HEK293T (cell line): ENCODE measurements around the gene CACNA1S.

Source experiments
- CTCF ChIA-PET: fragments of 350-600 bp; formaldehyde crosslinking; extraction: SDS; loops from one replicate; lab custom pipeline; 2021; ENCODE audit warnings: antibody characterized with exemption, inconsistent platforms; lab: Yijun Ruan, JAX
- POLR2A ChIA-PET: fragments of 350-600 bp; formaldehyde crosslinking; extraction: SDS; loops from one replicate; lab custom pipeline; 2020; ENCODE audit warnings: antibody characterized with exemption, inconsistent platforms; lab: Yijun Ruan, JAX
- DNase-seq: peaks from one replicate; pipeline ENCODE4 v3.0.0; 2012; ENCODE audit warnings: mixed read lengths; ENCODE audit errors: extremely low spot score
- ARNT ChIP-seq: fragments of 450-650 bp; IDR thresholded peaks from 2 replicates; pipeline ENCODE4 v1.6.1; 2017; ENCODE audit warnings: mild to moderate bottlenecking
- BHLHE40 ChIP-seq: fragments of 450-650 bp; IDR thresholded peaks from 2 replicates; pipeline ENCODE4 v1.6.1; 2016; ENCODE audit warnings: mild to moderate bottlenecking, moderate library complexity, borderline replicate concordance
- CTBP1 ChIP-seq: fragments of 450-650 bp; IDR thresholded peaks from 2 replicates; pipeline ENCODE4 v1.6.1; 2016; ENCODE audit warnings: borderline replicate concordance
- ELF4 ChIP-seq: fragments of 450-650 bp; IDR thresholded peaks from 2 replicates; pipeline ENCODE4 v1.6.1; 2017; ENCODE audit warnings: antibody characterized with exemption
- FOXA1 ChIP-seq: fragments of 450-650 bp; IDR thresholded peaks from 2 replicates; pipeline ENCODE4 v1.6.1; 2016; ENCODE audit warnings: mild to moderate bottlenecking
- FOXK2 ChIP-seq: fragments of 450-650 bp; IDR thresholded peaks from 2 replicates; pipeline ENCODE4 v1.6.1; 2016; ENCODE audit warnings: mild to moderate bottlenecking
- FOXM1 ChIP-seq: fragments of 450-650 bp; IDR thresholded peaks from 2 replicates; pipeline ENCODE4 v1.6.1; 2017; ENCODE audit warnings: mild to moderate bottlenecking, borderline replicate concordance
- HDGF ChIP-seq: fragments of 450-650 bp; IDR thresholded peaks from 2 replicates; pipeline ENCODE4 v1.6.1; 2017; ENCODE audit warnings: antibody characterized with exemption, borderline replicate concordance
- L3MBTL2 ChIP-seq: fragments of 450-650 bp; conservative IDR thresholded peaks from 2 replicates; pipeline ENCODE4 v1.6.1; 2016; ENCODE audit warnings: mild to moderate bottlenecking
- LEF1 ChIP-seq: fragments of 450-650 bp; IDR thresholded peaks from 2 replicates; pipeline ENCODE4 v1.6.1; 2017; ENCODE audit warnings: mild to moderate bottlenecking, borderline replicate concordance
- NFRKB ChIP-seq: fragments of 450-650 bp; IDR thresholded peaks from 2 replicates; pipeline ENCODE4 v1.6.1; 2016; ENCODE audit warnings: mild to moderate bottlenecking, moderate library complexity
- SP1 ChIP-seq: fragments of 450-650 bp; IDR thresholded peaks from 2 replicates; pipeline ENCODE4 v1.6.1; 2017
- SUZ12 ChIP-seq: fragments of 450-650 bp; IDR thresholded peaks from 2 replicates; pipeline ENCODE4 v1.6.1; 2016; ENCODE audit warnings: mild to moderate bottlenecking
- TARDBP ChIP-seq: fragments of 450-650 bp; IDR thresholded peaks from 2 replicates; pipeline ENCODE4 v1.6.1; 2016
- ZNF384 ChIP-seq: fragments of 450-650 bp; IDR thresholded peaks from 2 replicates; pipeline ENCODE4 v1.6.1; 2016
- TF ChIP-seq, protein P1 (sequence below): fragments of 450-650 bp; IDR thresholded peaks from 2 replicates; pipeline ENCODE4 v1.6.1; 2016

The CACNA1S gene

GRCh38 chr1:201141418-201141817, 29.2 kb upstream of the CACNA1S start:
- TF ChIP-seq FOXA1 (no peak), NFRKB (no peak)
- ChIA-PET CTCF (no interaction called here), POLR2A (no interaction called here)
- no peak for DNase-seq

GRCh38 chr1:201140941-201141260, 28.7 kb upstream of the CACNA1S start:
- POLR2A ChIA-PET, result no interaction called here
- no peak for TF ChIP-seq ZNF384
- TF ChIP-seq ARNT, result no peak
- no peak for TF ChIP-seq FOXA1
- no peak for TF ChIP-seq SUZ12
- TF ChIP-seq FOXM1, result no peak
- TF ChIP-seq NFRKB, result no peak
- TF ChIP-seq ELF4, result no peak
- TF ChIP-seq CTBP1, result no peak
- no peak for TF ChIP-seq L3MBTL2
- TF ChIP-seq FOXK2, result no peak
- no peak for TF ChIP-seq HDGF
- DNase-seq, result no peak
- CTCF ChIA-PET, result no interaction called here

GRCh38 chr1:201140235-201140940, 28.2 kb upstream of the CACNA1S start:
- no peak for TF ChIP-seq SP1
- TF ChIP-seq FOXM1, result no peak
- TF ChIP-seq TARDBP, result no peak
- no peak for TF ChIP-seq BHLHE40
- TF ChIP-seq SUZ12, result no peak
- TF ChIP-seq LEF1, result no peak
- TF ChIP-seq HDGF, result no peak
- TF ChIP-seq ARNT, result no peak
- no peak for TF ChIP-seq ELF4
- TF ChIP-seq CTBP1, result no peak
- no peak for TF ChIP-seq FOXK2
- no peak for TF ChIP-seq L3MBTL2
- no peak for TF ChIP-seq ZNF384
- no peak for TF ChIP-seq FOXA1
- DNase-seq, result no peak
- ChIA-PET CTCF (no interaction called here), POLR2A (no interaction called here)

GRCh38 chr1:201139756-201140155, 27.5 kb upstream of the CACNA1S start:
- ChIA-PET POLR2A (no interaction called here), CTCF (no interaction called here)
- TF ChIP-seq HDGF (no peak), ELF4 (no peak), FOXK2 (no peak), CTBP1 (no peak), TARDBP (no peak), NFRKB (no peak), SUZ12 (no peak), ZNF384 (no peak)
- DNase-seq, result no peak

GRCh38 chr1:201139306-201139705, 27.1 kb upstream of the CACNA1S start:
- ChIA-PET CTCF (no interaction called here), POLR2A (no interaction called here)

DNA sequence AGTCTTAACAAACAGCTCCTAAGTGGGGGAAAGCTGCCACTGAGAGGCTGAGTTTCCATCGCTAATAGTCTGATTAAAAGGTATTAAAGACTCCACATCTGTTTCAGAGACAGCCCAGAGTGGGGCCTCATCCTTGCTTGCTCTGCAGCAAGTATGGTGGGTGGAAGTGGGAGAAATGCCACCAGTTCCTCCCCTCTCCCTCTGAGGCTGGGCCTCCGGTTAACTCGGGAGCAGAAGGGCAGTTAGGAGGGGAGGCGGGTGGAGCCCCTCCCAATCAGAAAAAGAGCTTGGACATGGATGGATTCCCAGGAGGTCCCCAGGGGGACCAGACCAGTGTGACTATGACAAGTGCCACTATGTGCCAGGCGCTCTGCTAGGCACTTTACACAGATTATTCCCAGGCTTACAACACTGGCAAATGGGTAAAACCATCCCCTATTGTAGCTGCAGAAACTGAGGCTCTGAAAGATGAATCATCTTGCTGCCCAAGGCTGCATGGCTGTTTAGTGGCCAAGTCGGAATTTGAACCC, 26.1 kb upstream of the CACNA1S start:
- no peak for DNase-seq
- POLR2A ChIA-PET, result interaction anchor here (1.0 to 1.5 kb wide), 2 partner anchors 9 to 16 kb away, joined by 3 to 4 read pairs; partner anchors contain the start of gene TMEM9
- CTCF ChIA-PET, result no interaction called here
- TF ChIP-seq L3MBTL2 (no peak), ZNF384 (no peak), SP1 (no peak), BHLHE40 (no peak), TARDBP (no peak), ARNT (no peak), ELF4 (no peak), LEF1 (no peak), CTBP1 (no peak), FOXM1 (no peak), FOXK2 (no peak), NFRKB (no peak), SUZ12 (no peak), HDGF (no peak), FOXA1 (no peak)
- TF ChIP-seq, protein P1, sequence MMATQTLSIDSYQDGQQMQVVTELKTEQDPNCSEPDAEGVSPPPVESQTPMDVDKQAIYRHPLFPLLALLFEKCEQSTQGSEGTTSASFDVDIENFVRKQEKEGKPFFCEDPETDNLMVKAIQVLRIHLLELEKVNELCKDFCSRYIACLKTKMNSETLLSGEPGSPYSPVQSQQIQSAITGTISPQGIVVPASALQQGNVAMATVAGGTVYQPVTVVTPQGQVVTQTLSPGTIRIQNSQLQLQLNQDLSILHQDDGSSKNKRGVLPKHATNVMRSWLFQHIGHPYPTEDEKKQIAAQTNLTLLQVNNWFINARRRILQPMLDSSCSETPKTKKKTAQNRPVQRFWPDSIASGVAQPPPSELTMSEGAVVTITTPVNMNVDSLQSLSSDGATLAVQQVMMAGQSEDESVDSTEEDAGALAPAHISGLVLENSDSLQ, result no peak

More at GRCh38 chr1:201139306-201139705, 27.1 kb upstream of the CACNA1S start:
- TF ChIP-seq BHLHE40 (no peak), ZNF384 (no peak), HDGF (no peak), SP1 (no peak), ELF4 (no peak), LEF1 (no peak), L3MBTL2 (no peak), SUZ12 (no peak), TARDBP (no peak), ARNT (no peak), FOXA1 (no peak), FOXM1 (no peak), NFRKB (no peak), FOXK2 (no peak), CTBP1 (no peak)
- TF ChIP-seq, protein P1, result no peak
- DNase-seq, result no peak
